K562 (cell line): Measurements from ENCODE around the gene LSR. TPM values are rescaled to one million over a fixed set of nuclear protein-coding genes. Genes with fewer than 3 reads are reported as not detected.

Source experiments
- CHCHD3 ChIP-seq: fragments of 250-450 bp; sonication (Bioruptor Pico); IDR thresholded peaks from 2 replicates; pipeline ENCODE4 v2.1.2; 2022; ENCODE audit warnings: mild to moderate bottlenecking
- EWSR1 ChIP-seq: fragments of 450-650 bp; IDR thresholded peaks from 2 replicates; pipeline ENCODE4 v1.6.1; 2018; ENCODE audit warnings: borderline replicate concordance, mild to moderate bottlenecking, low read depth, moderate library complexity; ENCODE audit not compliant: partially characterized antibody
- GTF2A2 ChIP-seq: IDR thresholded peaks from 2 replicates; pipeline ENCODE4 v1.6.1; 2016; ENCODE audit warnings: mild to moderate bottlenecking, missing genetic modification characterization, missing compliant biosample characterization
- IRF2 ChIP-seq: sonication (generic); formaldehyde crosslinking; IDR thresholded peaks from 2 replicates; pipeline ENCODE4 v1.8.1; 2022; ENCODE audit warnings: mild to moderate bottlenecking, missing genetic modification reagents
- L3MBTL2 ChIP-seq: fragments of 450-650 bp; IDR thresholded peaks from 2 replicates; pipeline ENCODE4 v1.6.1; 2016; ENCODE audit warnings: mild to moderate bottlenecking, moderate library complexity
- LCOR ChIP-seq: sonication (generic); formaldehyde crosslinking; IDR thresholded peaks from 2 replicates; pipeline ENCODE4 v1.8.0; 2022; ENCODE audit warnings: mild to moderate bottlenecking, missing genetic modification reagents
- MCM3 ChIP-seq: fragments of 450-650 bp; IDR thresholded peaks from 2 replicates; pipeline ENCODE4 v1.6.1; 2016
- NR2C2 ChIP-seq, 2 experiments: fragments of 200-800 bp in 1 of 2; sonication (Bioruptor generic) in 1 of 2; sonication (generic) in 1 of 2; formaldehyde crosslinking in 1 of 2; IDR thresholded peaks; 2 replicates each; pipeline versions ENCODE4 v1.6.1 to v1.8.0; 2016 to 2022; ENCODE audit warnings: mild to moderate bottlenecking in 1 of 2, missing compliant biosample characterization in 1 of 2, missing genetic modification characterization in 1 of 2, missing genetic modification reagents in 1 of 2
- NR3C1 ChIP-seq: sonication (generic); formaldehyde crosslinking; IDR thresholded peaks from 2 replicates; pipeline ENCODE4 v1.8.1; 2022; ENCODE audit warnings: missing genetic modification reagents
- POLR2B ChIP-seq: fragments of 450-650 bp; IDR thresholded peaks from 2 replicates; pipeline ENCODE4 v1.6.1; 2018; ENCODE audit warnings: low read depth; ENCODE audit not compliant: partially characterized antibody
- RBM22 ChIP-seq: fragments of 200-400 bp; formaldehyde crosslinking; IDR thresholded peaks from 2 replicates; pipeline ENCODE4 v1.6.1; 2018; ENCODE audit warnings: low read length, low read depth; ENCODE audit not compliant: poor library complexity, severe bottlenecking
- SAFB ChIP-seq: fragments of 200-400 bp; formaldehyde crosslinking; IDR thresholded peaks from 2 replicates; pipeline ENCODE4 v1.6.1; 2017; ENCODE audit warnings: low read depth, low read length, borderline replicate concordance
- SREBF2 ChIP-seq: sonication (generic); formaldehyde crosslinking; IDR thresholded peaks from 2 replicates; pipeline ENCODE4 v1.4.0; 2020; ENCODE audit warnings: mild to moderate bottlenecking, missing genetic modification reagents
- ZNF175 ChIP-seq: fragments of 200-800 bp; sonication (Bioruptor generic); IDR thresholded peaks from 2 replicates; pipeline ENCODE4 v1.6.1; 2016; ENCODE audit warnings: low read depth, mild to moderate bottlenecking, missing genetic modification characterization, missing compliant biosample characterization
- ZNF75A ChIP-seq: fragments of 450-650 bp; formaldehyde crosslinking; IDR thresholded peaks from 2 replicates; pipeline ENCODE4 v1.4.0; 2020; ENCODE audit warnings: mild to moderate bottlenecking
- polyA plus RNA-seq, 8 experiments: library from polyadenylated mRNA; depleted of rRNA in 4 of 8; stranded (reverse) in 5 of 8; unstranded in 3 of 8; fragments of >200 nt; fragmentation: Nextera tagmentation in 2 of 8; fragmentation: Illumina TruSeq in 1 of 8; extraction: Ambion mirVana in 2 of 8; extraction: Trizol in 1 of 8; gene quantifications; 2 replicates each; pipeline versions ENCODE4 v1.2.1 to v1.2.3, GENCODE V29; 2011 to 2014; ENCODE audit warnings: inconsistent platforms in 1 of 8, missing spikeins in 1 of 8
- total RNA-seq, 7 experiments: library from RNA; depleted of rRNA in 6 of 7; stranded (reverse); fragments of >200 nt in 6 of 7; fragmentation: Illumina TruSeq in 2 of 7; extraction: Trizol in 2 of 7; gene quantifications; 2 replicates each; pipeline versions ENCODE4 v1.2.1 to v1.2.3, GENCODE V29; 2011 to 2021; ENCODE audit warnings: low replicate concordance in 1 of 7
- TF ChIP-seq, protein P1 (sequence below): fragments of 250-450 bp; sonication (Bioruptor Pico); IDR thresholded peaks from 2 replicates; pipeline ENCODE4 v1.8.0; 2022; ENCODE audit warnings: inconsistent platforms, mild to moderate bottlenecking, moderate library complexity, borderline replicate concordance
- TF ChIP-seq, protein P2 (sequence below): fragments of 200-400 bp; formaldehyde crosslinking; IDR thresholded peaks from 2 replicates; pipeline ENCODE4 v1.6.1; 2017; ENCODE audit warnings: mild to moderate bottlenecking, low read depth, low read length, moderate library complexity
- TF ChIP-seq, protein P3 (sequence below), 2 experiments: fragments of 450-650 bp in 1 of 2; sonication (generic) in 1 of 2; formaldehyde crosslinking; conservative IDR thresholded peaks; 2 replicates each; pipeline versions ENCODE4 v1.4.0 to v1.8.1; 2020 to 2022; ENCODE audit warnings: mild to moderate bottlenecking in 1 of 2, missing genetic modification reagents in 1 of 2
- TF ChIP-seq, protein P4 (sequence below): fragments of 450-650 bp; IDR thresholded peaks from 2 replicates; pipeline ENCODE4 v1.7.1; 2018; ENCODE audit warnings: mild to moderate bottlenecking, low read depth; ENCODE audit not compliant: partially characterized antibody

Gene LSR
- total and polyA plus RNA-seq, 9 of the 15 experiments (the other 6 are each of a cell fraction or from before 2014, with no cell fraction given), result 0.44 to 87.9 (median 28.0) TPM

DNA sequence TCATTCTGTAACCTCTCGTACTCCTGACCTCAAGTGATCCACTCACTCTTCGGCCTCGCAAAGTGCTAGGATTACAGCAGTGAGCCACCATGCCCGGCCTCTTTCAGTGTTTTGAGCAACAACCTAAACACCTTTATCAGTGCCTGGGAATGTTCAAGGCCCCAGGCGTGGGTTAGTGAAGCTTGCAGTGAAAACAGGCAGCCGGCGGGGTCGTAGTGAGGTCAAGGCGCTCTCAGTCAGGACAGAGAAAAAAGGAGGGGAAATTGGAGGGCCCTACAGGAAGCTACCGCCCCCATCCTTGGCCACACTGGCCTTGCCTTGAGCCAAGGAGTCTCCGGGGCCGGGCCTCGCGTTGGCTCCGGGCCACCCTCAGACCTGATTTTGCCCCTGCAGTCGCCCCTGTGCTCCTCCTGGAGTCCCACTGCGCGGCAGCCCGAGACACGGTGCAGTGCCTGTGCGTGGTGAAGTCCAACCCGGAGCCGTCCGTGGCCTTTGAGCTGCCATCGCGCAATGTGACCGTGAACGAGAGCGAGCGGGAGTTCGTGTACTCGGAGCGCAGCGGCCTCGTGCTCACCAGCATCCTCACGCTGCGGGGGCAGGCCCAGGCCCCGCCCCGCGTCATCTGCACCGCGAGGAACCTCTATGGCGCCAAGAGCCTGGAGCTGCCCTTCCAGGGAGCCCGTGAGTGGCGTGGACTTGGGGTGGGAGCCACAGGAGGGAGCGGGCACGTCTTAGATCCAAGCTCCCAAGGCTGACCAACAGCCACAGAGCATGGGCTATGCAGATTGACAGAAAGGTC, 60.9 kb downstream of the LSR start (continued):
- TF ChIP-seq, protein P1, sequence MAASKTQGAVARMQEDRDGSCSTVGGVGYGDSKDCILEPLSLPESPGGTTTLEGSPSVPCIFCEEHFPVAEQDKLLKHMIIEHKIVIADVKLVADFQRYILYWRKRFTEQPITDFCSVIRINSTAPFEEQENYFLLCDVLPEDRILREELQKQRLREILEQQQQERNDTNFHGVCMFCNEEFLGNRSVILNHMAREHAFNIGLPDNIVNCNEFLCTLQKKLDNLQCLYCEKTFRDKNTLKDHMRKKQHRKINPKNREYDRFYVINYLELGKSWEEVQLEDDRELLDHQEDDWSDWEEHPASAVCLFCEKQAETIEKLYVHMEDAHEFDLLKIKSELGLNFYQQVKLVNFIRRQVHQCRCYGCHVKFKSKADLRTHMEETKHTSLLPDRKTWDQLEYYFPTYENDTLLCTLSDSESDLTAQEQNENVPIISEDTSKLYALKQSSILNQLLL (CRISPR knock-in tag), result no peak
- no peak for TF ChIP-seq RBM22
- TF ChIP-seq L3MBTL2, result peak; percentile 99
- TF ChIP-seq ZNF175, result peak; percentile 77
- no peak for TF ChIP-seq LCOR (CRISPR knock-in tag)
- TF ChIP-seq CHCHD3, result no peak
- TF ChIP-seq NR3C1 (CRISPR knock-in tag), result 0 out of 2 replicates have a peak, but pooled peaks have one; percentile 66
- TF ChIP-seq POLR2B, result peak; percentile 12
- no peak for TF ChIP-seq ZNF75A (CRISPR knock-in tag)
- TF ChIP-seq EWSR1, result no peak
- peak; percentile 37; the same call in 1 of the 2 replicates for TF ChIP-seq NR2C2 (CRISPR knock-in tag; IDR thresholded peaks at IDR 0.05)
- TF ChIP-seq NR2C2 (tag; IDR thresholded peaks at IDR 0.05), result peak; percentile 88
- no peak for TF ChIP-seq MCM3
- TF ChIP-seq, protein P2, sequence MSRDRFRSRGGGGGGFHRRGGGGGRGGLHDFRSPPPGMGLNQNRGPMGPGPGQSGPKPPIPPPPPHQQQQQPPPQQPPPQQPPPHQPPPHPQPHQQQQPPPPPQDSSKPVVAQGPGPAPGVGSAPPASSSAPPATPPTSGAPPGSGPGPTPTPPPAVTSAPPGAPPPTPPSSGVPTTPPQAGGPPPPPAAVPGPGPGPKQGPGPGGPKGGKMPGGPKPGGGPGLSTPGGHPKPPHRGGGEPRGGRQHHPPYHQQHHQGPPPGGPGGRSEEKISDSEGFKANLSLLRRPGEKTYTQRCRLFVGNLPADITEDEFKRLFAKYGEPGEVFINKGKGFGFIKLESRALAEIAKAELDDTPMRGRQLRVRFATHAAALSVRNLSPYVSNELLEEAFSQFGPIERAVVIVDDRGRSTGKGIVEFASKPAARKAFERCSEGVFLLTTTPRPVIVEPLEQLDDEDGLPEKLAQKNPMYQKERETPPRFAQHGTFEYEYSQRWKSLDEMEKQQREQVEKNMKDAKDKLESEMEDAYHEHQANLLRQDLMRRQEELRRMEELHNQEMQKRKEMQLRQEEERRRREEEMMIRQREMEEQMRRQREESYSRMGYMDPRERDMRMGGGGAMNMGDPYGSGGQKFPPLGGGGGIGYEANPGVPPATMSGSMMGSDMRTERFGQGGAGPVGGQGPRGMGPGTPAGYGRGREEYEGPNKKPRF, result no peak
- TF ChIP-seq, protein P3, sequence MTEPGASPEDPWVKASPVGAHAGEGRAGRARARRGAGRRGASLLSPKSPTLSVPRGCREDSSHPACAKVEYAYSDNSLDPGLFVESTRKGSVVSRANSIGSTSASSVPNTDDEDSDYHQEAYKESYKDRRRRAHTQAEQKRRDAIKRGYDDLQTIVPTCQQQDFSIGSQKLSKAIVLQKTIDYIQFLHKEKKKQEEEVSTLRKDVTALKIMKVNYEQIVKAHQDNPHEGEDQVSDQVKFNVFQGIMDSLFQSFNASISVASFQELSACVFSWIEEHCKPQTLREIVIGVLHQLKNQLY (CRISPR knock-in tag; conservative IDR thresholded peaks at IDR 0.05), result no peak
- peak; percentile 76; the same call in 1 of the 2 replicates for TF ChIP-seq GTF2A2 (tag)
- TF ChIP-seq, protein P4, sequence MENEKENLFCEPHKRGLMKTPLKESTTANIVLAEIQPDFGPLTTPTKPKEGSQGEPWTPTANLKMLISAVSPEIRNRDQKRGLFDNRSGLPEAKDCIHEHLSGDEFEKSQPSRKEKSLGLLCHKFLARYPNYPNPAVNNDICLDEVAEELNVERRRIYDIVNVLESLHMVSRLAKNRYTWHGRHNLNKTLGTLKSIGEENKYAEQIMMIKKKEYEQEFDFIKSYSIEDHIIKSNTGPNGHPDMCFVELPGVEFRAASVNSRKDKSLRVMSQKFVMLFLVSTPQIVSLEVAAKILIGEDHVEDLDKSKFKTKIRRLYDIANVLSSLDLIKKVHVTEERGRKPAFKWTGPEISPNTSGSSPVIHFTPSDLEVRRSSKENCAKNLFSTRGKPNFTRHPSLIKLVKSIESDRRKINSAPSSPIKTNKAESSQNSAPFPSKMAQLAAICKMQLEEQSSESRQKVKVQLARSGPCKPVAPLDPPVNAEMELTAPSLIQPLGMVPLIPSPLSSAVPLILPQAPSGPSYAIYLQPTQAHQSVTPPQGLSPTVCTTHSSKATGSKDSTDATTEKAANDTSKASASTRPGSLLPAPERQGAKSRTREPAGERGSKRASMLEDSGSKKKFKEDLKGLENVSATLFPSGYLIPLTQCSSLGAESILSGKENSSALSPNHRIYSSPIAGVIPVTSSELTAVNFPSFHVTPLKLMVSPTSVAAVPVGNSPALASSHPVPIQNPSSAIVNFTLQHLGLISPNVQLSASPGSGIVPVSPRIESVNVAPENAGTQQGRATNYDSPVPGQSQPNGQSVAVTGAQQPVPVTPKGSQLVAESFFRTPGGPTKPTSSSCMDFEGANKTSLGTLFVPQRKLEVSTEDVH, result peak; percentile 22
- 0 out of 2 replicates have a peak, but pooled peaks have one; percentile 28 for TF ChIP-seq SAFB
- TF ChIP-seq SREBF2 (CRISPR knock-in tag), result no peak
- 0 out of 2 replicates have a peak, but pooled peaks have one; percentile 14 for TF ChIP-seq IRF2 (CRISPR knock-in tag)
